GM13977 (cell line): ENCODE results near the gene JMJD7.

Experiments used
- DNase-seq: peaks from one replicate; pipeline ENCODE4 v3.0.0; 2012; ENCODE audit warnings: low spot score
- in situ Hi-C: fragments of 300-500 bp; cut with MboI; formaldehyde crosslinking; loops from one replicate; pipeline ENCODE4 v1.12.0; 2022; ENCODE audit warnings: low sequenced_read_pairs, low pct_unique_long_range_greater_than_20kb, mixed read lengths, inconsistent platforms; ENCODE audit not compliant: unreplicated experiment
- TF ChIP-seq, protein P1 (sequence below): IDR thresholded peaks from 2 replicates; pipeline ENCODE4 v1.5.1; 2012; ENCODE audit warnings: mild to moderate bottlenecking, control low read depth; ENCODE audit not compliant: insufficient read depth; ENCODE audit errors: extremely low read depth, missing control alignments

The JMJD7 gene

DNA sequence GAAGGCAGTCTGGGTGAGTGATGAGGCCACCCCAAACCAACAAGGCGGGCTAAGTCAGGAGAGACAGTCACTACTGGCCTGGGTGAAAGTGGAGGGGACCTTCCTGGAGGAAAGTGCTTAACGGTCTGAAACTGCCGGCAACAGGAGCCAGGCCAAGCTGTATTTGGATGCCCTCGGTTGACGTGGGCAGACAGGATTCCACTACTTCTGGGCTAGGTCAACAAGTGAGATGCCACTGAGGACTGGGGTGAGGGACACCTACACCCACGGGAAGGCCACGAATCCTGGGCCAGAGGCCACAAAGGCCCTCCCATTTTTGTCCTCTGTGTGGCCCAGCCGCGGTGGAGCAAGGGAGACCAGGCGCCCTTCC lies 53.6 kb downstream of the JMJD7 start:
- in situ Hi-C loops: no loop called here
- TF ChIP-seq, protein P1, sequence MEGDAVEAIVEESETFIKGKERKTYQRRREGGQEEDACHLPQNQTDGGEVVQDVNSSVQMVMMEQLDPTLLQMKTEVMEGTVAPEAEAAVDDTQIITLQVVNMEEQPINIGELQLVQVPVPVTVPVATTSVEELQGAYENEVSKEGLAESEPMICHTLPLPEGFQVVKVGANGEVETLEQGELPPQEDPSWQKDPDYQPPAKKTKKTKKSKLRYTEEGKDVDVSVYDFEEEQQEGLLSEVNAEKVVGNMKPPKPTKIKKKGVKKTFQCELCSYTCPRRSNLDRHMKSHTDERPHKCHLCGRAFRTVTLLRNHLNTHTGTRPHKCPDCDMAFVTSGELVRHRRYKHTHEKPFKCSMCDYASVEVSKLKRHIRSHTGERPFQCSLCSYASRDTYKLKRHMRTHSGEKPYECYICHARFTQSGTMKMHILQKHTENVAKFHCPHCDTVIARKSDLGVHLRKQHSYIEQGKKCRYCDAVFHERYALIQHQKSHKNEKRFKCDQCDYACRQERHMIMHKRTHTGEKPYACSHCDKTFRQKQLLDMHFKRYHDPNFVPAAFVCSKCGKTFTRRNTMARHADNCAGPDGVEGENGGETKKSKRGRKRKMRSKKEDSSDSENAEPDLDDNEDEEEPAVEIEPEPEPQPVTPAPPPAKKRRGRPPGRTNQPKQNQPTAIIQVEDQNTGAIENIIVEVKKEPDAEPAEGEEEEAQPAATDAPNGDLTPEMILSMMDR: no peak
- DNase-seq: no peak

DNA sequence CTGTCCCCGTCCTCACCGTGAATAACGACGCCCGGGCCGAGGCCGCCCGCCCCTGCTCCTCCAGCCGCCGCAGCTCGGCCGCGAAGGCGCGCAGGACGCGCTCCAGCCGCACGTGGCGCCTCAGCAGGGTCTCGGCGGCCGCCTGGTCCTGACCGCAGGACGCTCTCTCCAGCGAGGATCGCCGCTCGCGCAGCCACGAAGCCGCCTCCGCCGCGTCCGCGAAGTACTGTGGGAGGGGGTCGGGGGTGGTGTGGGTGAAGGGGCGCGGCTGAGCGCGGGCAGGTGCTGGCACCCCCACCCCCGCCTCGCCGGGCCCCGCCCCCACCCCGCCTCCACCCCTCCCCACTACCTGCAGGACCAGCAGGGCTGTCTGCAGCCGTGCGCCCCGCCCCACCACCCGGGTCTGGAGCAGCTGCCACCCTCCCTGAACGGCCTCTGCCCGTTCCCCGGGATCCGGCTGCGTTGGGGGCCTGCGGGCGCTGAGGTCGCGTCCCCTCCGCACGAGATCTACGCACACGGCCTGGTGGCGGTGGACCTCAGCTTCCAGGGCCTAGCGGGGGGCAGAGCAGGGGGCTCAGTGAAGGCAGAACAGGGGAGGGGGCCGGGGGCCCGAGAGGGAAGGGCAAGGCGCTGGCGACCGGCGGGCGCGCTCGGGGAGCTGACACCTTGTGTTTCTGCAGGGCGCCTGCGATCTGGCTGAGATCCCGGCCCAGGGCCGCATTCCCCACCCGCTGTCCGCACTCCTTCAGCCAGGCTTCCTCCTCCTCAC lies 54.2 kb downstream of the JMJD7 start:
- TF ChIP-seq, protein P1: no peak
- no peak for DNase-seq
- in situ Hi-C loops: no loop called here

DNA sequence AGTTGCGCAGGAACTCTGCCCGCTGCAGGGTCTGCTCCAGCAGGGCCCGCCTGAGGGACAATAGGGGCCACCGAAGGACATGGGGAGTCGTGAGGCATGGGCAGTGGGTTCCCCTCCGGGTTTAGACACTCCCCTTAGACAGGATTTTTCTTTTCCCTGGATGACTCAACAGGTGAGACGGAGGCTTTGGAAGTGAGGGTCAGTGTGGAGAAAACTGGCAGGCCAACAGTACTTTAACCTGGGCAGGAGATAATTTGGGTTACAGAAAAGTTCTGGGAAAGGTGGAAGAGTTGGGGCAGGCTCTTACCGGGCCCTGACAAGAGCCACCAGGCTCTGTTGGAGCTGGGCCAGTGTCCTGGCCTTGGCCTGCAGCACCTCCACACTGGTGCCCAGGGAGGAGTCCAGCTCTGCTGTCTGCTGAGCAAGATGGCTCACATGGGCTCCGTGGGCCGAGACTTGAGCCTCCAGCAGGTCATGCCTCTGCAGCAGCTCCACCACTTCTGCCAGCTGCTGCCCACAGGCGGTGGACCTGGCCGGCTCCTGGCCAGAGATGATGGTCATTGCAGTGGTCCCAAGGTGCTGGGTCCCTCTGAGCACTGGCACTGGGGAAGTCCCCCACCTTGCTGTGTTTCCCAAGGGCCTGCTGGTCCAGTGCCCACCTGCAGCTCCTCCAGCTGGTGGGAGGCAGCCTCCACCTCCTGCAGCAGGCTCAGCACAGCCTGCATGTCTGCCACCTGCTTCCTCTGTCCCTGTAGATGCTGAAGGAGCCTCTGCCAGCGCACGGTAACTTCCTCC lies 55.0 kb downstream of the JMJD7 start:
- no peak for DNase-seq
- in situ Hi-C loops: no loop called here
- TF ChIP-seq, protein P1: no peak

DNA sequence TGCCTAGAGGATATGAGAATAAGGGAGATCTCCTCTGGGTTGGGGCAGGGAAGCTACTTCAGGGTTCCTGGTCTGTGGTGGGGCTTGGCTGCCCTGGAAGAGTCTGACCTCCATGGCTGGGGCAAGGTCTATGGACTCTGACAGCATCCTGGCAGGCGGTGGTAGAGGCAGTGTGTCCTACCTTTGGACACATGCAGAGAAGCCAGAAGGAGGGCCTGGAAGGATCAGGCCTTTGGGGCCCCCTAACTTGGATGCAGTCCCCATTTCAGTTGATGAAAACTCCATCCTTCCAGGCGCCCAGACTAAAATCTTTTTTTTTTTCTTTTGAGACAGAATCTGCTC lies 55.6 kb downstream of the JMJD7 start:
- no peak for DNase-seq
- TF ChIP-seq, protein P1: no peak

DNA sequence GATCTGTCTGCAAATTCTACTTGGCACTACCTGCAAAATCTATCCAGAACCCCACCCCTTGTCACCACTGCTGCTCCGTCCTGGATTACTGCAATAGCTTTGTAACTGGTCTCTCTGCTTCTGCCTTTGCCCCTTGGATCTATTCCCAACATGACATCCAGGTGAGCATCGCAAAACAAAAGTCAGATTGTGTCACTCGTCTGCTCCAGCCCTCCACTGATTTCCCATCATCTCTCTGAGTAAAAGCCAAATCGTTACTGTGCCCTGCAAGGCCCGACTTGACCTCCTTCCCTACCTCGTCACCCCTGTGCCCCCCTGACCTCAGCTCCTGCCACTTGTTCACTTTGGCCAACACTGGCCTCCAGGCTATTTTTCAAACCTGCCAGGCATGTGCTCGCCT lies 56.6 kb downstream of the JMJD7 start:
- TF ChIP-seq, protein P1: no peak
- in situ Hi-C loops: no loop called here
- DNase-seq: no peak

More for the DNA sequence above, 55.6 kb downstream of the JMJD7 start:
- in situ Hi-C loops: no loop called here

DNA sequence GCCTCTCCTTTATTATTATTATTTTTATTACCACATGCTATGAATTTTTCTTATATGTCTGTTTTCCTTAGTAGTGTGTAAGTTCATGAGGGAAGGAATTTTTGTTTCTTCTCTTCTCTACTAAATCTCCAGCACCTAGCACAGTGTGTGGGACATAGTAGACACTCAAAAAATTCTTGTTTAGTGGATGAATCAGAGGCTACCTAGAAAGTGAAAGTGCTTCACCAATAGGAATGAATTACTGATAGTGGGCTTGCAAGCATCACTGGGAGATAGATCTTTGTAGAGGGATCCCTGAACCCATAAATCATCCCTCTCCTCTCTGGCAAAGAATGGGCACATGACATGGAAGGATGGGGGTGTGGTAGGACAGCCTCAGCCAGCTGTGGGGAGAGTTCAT lies 57.4 kb downstream of the JMJD7 start:
- in situ Hi-C loops: no loop called here
- no peak for DNase-seq
- TF ChIP-seq, protein P1: no peak
